GM12878 (cell line): Measurements from ENCODE around the gene MLKL. TPM values are rescaled to one million over a fixed set of nuclear protein-coding genes. Genes with fewer than 3 reads are reported as not detected.

Source experiments
- ATAC-seq: fragments of 200-7000 bp; cut with Tn5 transposase; 3 replicates; pipeline ENCODE4 v1.9.1; 2020; ENCODE audit warnings: mild to moderate bottlenecking, moderate library complexity
- BruUV-seq: library from RNA; stranded (reverse); fragments of 400-500 nt; replicated peaks from 2 replicates; lab custom pipeline; 2021; lab: Mats Ljungman, UMichigan
- CTCF ChIA-PET: fragments of 300-600 bp; sonication (Branson Sonifier 250); formaldehyde crosslinking; extraction: SDS; loops from one replicate; lab custom pipeline; 2021; ENCODE audit warnings: inconsistent platforms; lab: Yijun Ruan, JAX
- POLR2A ChIA-PET: fragments of 350-600 bp; formaldehyde crosslinking; extraction: SDS; loops from one replicate; lab custom pipeline; 2021; ENCODE audit warnings: inconsistent platforms; lab: Charles Lee
- RAD21 ChIA-PET: fragments of 300-600 bp; sonication (Branson Sonifier 250); formaldehyde crosslinking; loops from one replicate; lab custom pipeline; 2023; ENCODE audit warnings: antibody characterized with exemption; ENCODE audit not compliant: unreplicated experiment; lab: Charles Lee
- SMC1A ChIA-PET: fragments of 300-600 bp; sonication (Branson Sonifier 250); formaldehyde crosslinking; loops from one replicate; lab custom pipeline; 2023; ENCODE audit not compliant: unreplicated experiment, uncharacterized antibody; lab: Charles Lee
- DNase-seq: peaks from one replicate; pipeline ENCODE4 v3.0.0-alpha.2; 2011; ENCODE audit warnings: low read depth, low spot score
- FAIRE-seq: peaks from 3 replicates; lab custom pipeline; 2011; peaks lifted over from hg19 to GRCh38; lab: Jason Lieb, UNC
- H2AFZ ChIP-seq: 2 replicates; pipeline ENCODE4 v1.6.0; 2011; ENCODE audit warnings: low read depth, low read length, control low read depth; ENCODE audit not compliant: control insufficient read depth
- H3K27ac ChIP-seq: 2 replicates; pipeline ENCODE4 v1.5.1; 2011; ENCODE audit warnings: control low read depth; ENCODE audit not compliant: control insufficient read depth, insufficient read depth
- H3K27me3 ChIP-seq, 2 experiments: replicated peaks in 1 of 2; 2 replicates each; pipeline versions ENCODE4 v1.6.0 to v1.6.1; 2011; ENCODE audit warnings: low read length in 1 of 2; ENCODE audit not compliant: control insufficient read depth in 2 of 2, insufficient read depth in 2 of 2
- H3K36me3 ChIP-seq, 2 experiments: 2 replicates each; pipeline ENCODE4 v1.5.1; 2011; ENCODE audit warnings: low read length in 1 of 2; ENCODE audit not compliant: control insufficient read depth in 2 of 2, insufficient read depth in 2 of 2
- H3K4me1 ChIP-seq: 2 replicates; pipeline ENCODE4 v1.6.1; 2011; ENCODE audit warnings: mild to moderate bottlenecking, low read length, moderate library complexity, mixed read lengths; ENCODE audit not compliant: control insufficient read depth, insufficient read depth
- H3K4me2 ChIP-seq: 2 replicates; pipeline ENCODE4 v1.6.0; 2011; ENCODE audit warnings: control low read depth; ENCODE audit not compliant: control insufficient read depth, insufficient read depth
- H3K4me3 ChIP-seq: fragments of 200-600 bp; sonication (generic); 2 replicates; pipeline ENCODE4 v1.5.1; 2016
- H3K79me2 ChIP-seq: 2 replicates; pipeline ENCODE4 v1.6.0; 2011; ENCODE audit warnings: low read length; ENCODE audit not compliant: control insufficient read depth, insufficient read depth
- H3K9ac ChIP-seq: 2 replicates; pipeline ENCODE4 v1.8.0; 2011; ENCODE audit warnings: low read length, control low read depth, mixed read lengths; ENCODE audit not compliant: control insufficient read depth, insufficient read depth
- H3K9me3 ChIP-seq: replicated peaks from 3 replicates; pipeline ENCODE4 v1.5.1; 2011; ENCODE audit warnings: mild to moderate bottlenecking, low read length; ENCODE audit not compliant: control insufficient read depth, insufficient read depth
- H4K20me1 ChIP-seq: 2 replicates; pipeline ENCODE4 v1.6.0; 2011; ENCODE audit not compliant: control insufficient read depth, insufficient read depth
- BCL11A ChIP-seq: IDR thresholded peaks from 2 replicates; pipeline ENCODE4 v1.6.1; 2011; ENCODE audit warnings: low read depth, low read length
- CREM ChIP-seq: IDR thresholded peaks from 2 replicates; pipeline ENCODE4 v1.6.1; 2014; ENCODE audit warnings: antibody characterized with exemption, low read depth
- MEF2B ChIP-seq: fragments of 450-650 bp; IDR thresholded peaks from 2 replicates; pipeline ENCODE4 v1.6.1; 2018; ENCODE audit warnings: mild to moderate bottlenecking, moderate library complexity; ENCODE audit not compliant: partially characterized antibody, poor library complexity, severe bottlenecking
- MYC ChIP-seq: IDR thresholded peaks from 2 replicates; pipeline ENCODE4 v1.6.1; 2011; ENCODE audit warnings: mild to moderate bottlenecking, low read length, moderate library complexity, inconsistent platforms; ENCODE audit not compliant: insufficient read depth, insufficient replicate concordance, insufficient read length, severe bottlenecking
- NBN ChIP-seq: fragments of 450-650 bp; IDR thresholded peaks from 2 replicates; pipeline ENCODE4 v1.6.1; 2016
- PML ChIP-seq: IDR thresholded peaks from 2 replicates; pipeline ENCODE4 v1.6.1; 2012; ENCODE audit warnings: low read length, inconsistent platforms
- TARDBP ChIP-seq: IDR thresholded peaks from 2 replicates; pipeline ENCODE4 v1.6.1; 2016; ENCODE audit warnings: borderline replicate concordance
- TCF3 ChIP-seq: IDR thresholded peaks from 2 replicates; pipeline ENCODE4 v1.6.1; 2012; ENCODE audit warnings: low read depth, mild to moderate bottlenecking, low read length, borderline replicate concordance; ENCODE audit not compliant: insufficient read depth
- ZBTB33 ChIP-seq: fragments of 450-650 bp; IDR thresholded peaks from 2 replicates; pipeline ENCODE4 v1.6.1; 2017; ENCODE audit warnings: mild to moderate bottlenecking
- WGBS: methylation state at CpG from one replicate; pipeline ENCODE4 v1.1.6; 2016; ENCODE audit warnings: low lambda C conversion rate; ENCODE audit not compliant: insufficient replicate concordance, insufficient coverage; ENCODE audit errors: missing lambda C conversion rate; 5-methylcytosine and 5-hydroxymethylcytosine counted together
- in situ Hi-C: fragments of 300-500 bp; cut with MboI; formaldehyde crosslinking; loops from 9 replicates; pipeline ENCODE4 v1.14.3; 2018; ENCODE audit warnings: mixed read lengths
- intact Hi-C: fragments of 100-400 bp; cut with micrococcal nuclease; formaldehyde crosslinking; loops from one replicate; pipeline ENCODE4 v1.14.2; 2022; ENCODE audit not compliant: unreplicated experiment
- polyA plus RNA-seq, 11 experiments: library from polyadenylated mRNA; depleted of rRNA in 4 of 11; unstranded in 6 of 11; stranded (reverse) in 5 of 11; fragments of >200 nt; fragmentation: Nextera tagmentation in 4 of 11; fragmentation: Illumina TruSeq in 1 of 11; extraction: Ambion mirVana in 4 of 11; extraction: Trizol in 1 of 11; gene quantifications; 1 replicate in 1 of 11; 2 replicates in 10 of 11; pipeline versions ENCODE4 v1.2.1 to v1.2.3, GENCODE V29; 2011 to 2016; ENCODE audit warnings: inconsistent platforms in 2 of 11, missing spikeins in 2 of 11, low read depth in 1 of 11
- total RNA-seq, 4 experiments: library from RNA; depleted of rRNA in 3 of 4; stranded (reverse); fragments of >200 nt in 3 of 4; fragmentation: Illumina TruSeq in 1 of 4; extraction: Trizol in 1 of 4; gene quantifications; 2 replicates each; pipeline versions ENCODE4 v1.2.1 to v1.2.3, GENCODE V29; 2013 to 2021
- TF ChIP-seq, protein P1 (sequence below): fragments of 450-650 bp; IDR thresholded peaks from 2 replicates; pipeline ENCODE4 v1.6.1; 2016; ENCODE audit warnings: mild to moderate bottlenecking

The MLKL gene
- total and polyA plus RNA-seq, 10 of the 15 experiments (the other 5 are each of a cell fraction or from before 2014, with no cell fraction given), result 3.8 to 14.5 (median 11.2) TPM

DNA sequence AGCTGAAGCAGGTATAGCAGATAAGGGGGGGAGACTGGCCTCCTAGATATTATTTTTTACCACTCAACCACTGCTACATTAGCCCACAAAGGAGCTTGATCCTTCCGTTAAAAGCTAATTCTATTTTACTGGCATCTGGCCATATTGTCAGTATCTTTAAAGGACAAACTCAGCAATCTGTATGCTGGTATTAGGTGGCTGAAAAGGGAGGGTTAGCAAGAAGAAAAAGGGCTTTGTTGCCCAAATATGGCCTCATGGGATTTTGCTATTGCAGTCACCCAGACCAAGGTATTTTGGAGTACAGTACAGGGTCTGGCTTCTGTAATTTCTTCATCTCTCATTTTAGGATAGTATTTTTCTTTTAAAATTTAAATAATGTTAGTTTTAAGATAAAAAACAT lies 48.4 kb downstream of the MLKL start:
- no peak overlapping the region for H3K9ac ChIP-seq
- POLR2A ChIA-PET, result interaction anchor here (1.1 kb wide), 1 partner anchor 46 kb away, joined by 4 read pairs; no protein-coding TSS in a partner anchor

GRCh38 chr16:74651841-74652240 lies 48.8 kb downstream of the MLKL start:
- no peak for DNase-seq
- no TSS peak for BruUV-seq
- POLR2A ChIA-PET, result interaction anchor here (1.0 to 1.1 kb wide), 2 partner anchors 47 to 49 kb away, joined by 3 to 4 read pairs; partner anchors contain the start of gene MLKL

More for the DNA sequence above, 48.4 kb downstream of the MLKL start:
- in situ Hi-C loops, result no loop called here
- no peak overlapping the region for H3K27ac ChIP-seq
- FAIRE-seq (no peak), ATAC-seq (no peak), DNase-seq (no peak)
- CTCF ChIA-PET, result interaction anchor here (1.0 to 3.3 kb wide), 20 partner anchors 7 to 348 kb away, joined by 3 to 24 read pairs (median 5); partner anchors contain the start of gene RFWD3
- no peak overlapping the region for H3K4me3 ChIP-seq
- RAD21 ChIA-PET, result interaction anchor here (1.2 to 1.4 kb wide), 3 partner anchors 20 to 344 kb away, joined by 3 to 5 read pairs (median 3); no protein-coding TSS in a partner anchor
- SMC1A ChIA-PET, result interaction anchor here (1.0 to 1.8 kb wide), 3 partner anchors 12 to 210 kb away, joined by 3 to 6 read pairs (median 3); no protein-coding TSS in a partner anchor
- WGBS, result 89% methylated on average over 1 of the region's 1 CpG
- no peaks in the 10 kb centered on the region for H4K20me1 ChIP-seq
- no peak overlapping the region for H2AFZ ChIP-seq
- H3K36me3 ChIP-seq, result peaks cover 7 to 43% of the 10 kb centered on the region in 2 experiments
- peaks cover 36% of the 10 kb centered on the region for H3K79me2 ChIP-seq
- H3K4me2 ChIP-seq, result no peak overlapping the region
- no TSS peak for BruUV-seq
- no peaks in the 10 kb centered on the region for H3K9me3 ChIP-seq
- H3K27me3 ChIP-seq, result no peaks in the 10 kb centered on the region
- no peaks in the 10 kb centered on the region for H3K4me1 ChIP-seq
- no peak for TF ChIP-seq BCL11A
- TF ChIP-seq CREM, result no peak
- TF ChIP-seq, protein P1, sequence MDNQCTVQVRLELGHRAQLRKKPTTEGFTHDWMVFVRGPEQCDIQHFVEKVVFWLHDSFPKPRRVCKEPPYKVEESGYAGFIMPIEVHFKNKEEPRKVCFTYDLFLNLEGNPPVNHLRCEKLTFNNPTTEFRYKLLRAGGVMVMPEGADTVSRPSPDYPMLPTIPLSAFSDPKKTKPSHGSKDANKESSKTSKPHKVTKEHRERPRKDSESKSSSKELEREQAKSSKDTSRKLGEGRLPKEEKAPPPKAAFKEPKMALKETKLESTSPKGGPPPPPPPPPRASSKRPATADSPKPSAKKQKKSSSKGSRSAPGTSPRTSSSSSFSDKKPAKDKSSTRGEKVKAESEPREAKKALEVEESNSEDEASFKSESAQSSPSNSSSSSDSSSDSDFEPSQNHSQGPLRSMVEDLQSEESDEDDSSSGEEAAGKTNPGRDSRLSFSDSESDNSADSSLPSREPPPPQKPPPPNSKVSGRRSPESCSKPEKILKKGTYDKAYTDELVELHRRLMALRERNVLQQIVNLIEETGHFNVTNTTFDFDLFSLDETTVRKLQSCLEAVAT, result no peak
- TF ChIP-seq, all 136 proteins: peak for 0
- intact Hi-C loops, result no loop called here

More at GRCh38 chr16:74651841-74652240, 48.8 kb downstream of the MLKL start:
- no peaks in the 10 kb centered on the region for H3K9me3 ChIP-seq
- no peak overlapping the region for H3K27ac ChIP-seq
- RAD21 ChIA-PET, result interaction anchor here (0.9 to 1.4 kb wide), 4 partner anchors 20 to 344 kb away, joined by 3 to 5 read pairs (median 3); no protein-coding TSS in a partner anchor
- in situ Hi-C loops, result no loop called here
- 96% methylated on average over 2 of the region's 2 CpGs for WGBS
- TF ChIP-seq NBN, result no peak
- no peak for TF ChIP-seq MEF2B
- TF ChIP-seq MYC, result no peak
- TF ChIP-seq TCF3, result no peak
- no peak for TF ChIP-seq TARDBP
- no peak for TF ChIP-seq ZBTB33
- no peak for TF ChIP-seq PML
- H3K9ac ChIP-seq, result no peak overlapping the region
- H3K27me3 ChIP-seq, result no peaks in the 10 kb centered on the region
- H2AFZ ChIP-seq, result no peak overlapping the region
- no peak overlapping the region for H3K4me2 ChIP-seq
- ATAC-seq (no peak), FAIRE-seq (no peak)
- H4K20me1 ChIP-seq, result no peaks in the 10 kb centered on the region
- intact Hi-C loops, result no loop called here
- H3K4me1 ChIP-seq, result no peaks in the 10 kb centered on the region
- peaks cover 7 to 44% of the 10 kb centered on the region in 2 experiments for H3K36me3 ChIP-seq
- H3K4me3 ChIP-seq, result no peak overlapping the region
- CTCF ChIA-PET, result interaction anchor here (0.9 to 3.3 kb wide), 24 partner anchors 7 to 348 kb away, joined by 3 to 24 read pairs (median 4); partner anchors contain the start of gene RFWD3
- H3K79me2 ChIP-seq, result peaks cover 32% of the 10 kb centered on the region
- SMC1A ChIA-PET, result interaction anchor here (0.9 to 1.8 kb wide), 5 partner anchors 12 to 342 kb away, joined by 3 to 6 read pairs (median 3); no protein-coding TSS in a partner anchor
